ENCODE data around the gene ZBTB32. TPM values are rescaled to one million over a fixed set of nuclear protein-coding genes. Genes with fewer than 3 reads are reported as not detected.

ZBTB32 gene
- total and polyA plus RNA-seq, 2 of the 8 experiments (the other 6 are each of a cell fraction or from before 2014, with no cell fraction given) = 0.11 to 0.50 TPM

GRCh38 chr19:35716801-35717664 is 12.7 kb downstream of the ZBTB32 start:
- Histone ChIP-seq H3K9ac (replicated peaks in 1 of 4; ENCODE audit: extremely low read depth in 1 of 4, low read depth in 3 of 4, low read length in 3 of 4) (peak overlapping the region in 3 of 4 experiments; percentile 43 to 80 (median 80); a peak in 6 of 7 replicates), H3K4ac (replicated peaks; ENCODE audit: insufficient read length, low read depth, low read length) (peak overlapping the region; percentile 89), H3K4me1 (replicated peaks in 1 of 4; ENCODE audit: control insufficient read depth in 3 of 4, insufficient read depth in 4 of 4, low read length in 3 of 4) (peaks cover 0 to 25% (median 17%) of the 10 kb centered on the region in 4 experiments; a peak in 6 of 7 replicates), H3K79me2 (ENCODE audit: control insufficient read depth in 1 of 2, insufficient read depth in 2 of 2, low read length in 2 of 2) (peaks cover 0 to 20% of the 10 kb centered on the region in 2 experiments; a peak in 3 of 4 replicates), H3K23ac (ENCODE audit: insufficient read length) (no peak overlapping the region), H2BK15ac (ENCODE audit: low read length) (peak overlapping the region; percentile 88; the same call in 1 of the 2 replicates), H4K5ac (ENCODE audit: insufficient read length, low read depth, low read length) (peak overlapping the region; percentile 94), H3K18ac (ENCODE audit: extremely low read depth, low read length) (peak overlapping the region; percentile 99), H3K36me3 (ENCODE audit: control insufficient read depth in 2 of 4, insufficient read depth in 4 of 4, low read length in 3 of 4) (peaks cover 0 to 16% (median 5%) of the 10 kb centered on the region in 4 experiments; a peak in 6 of 8 replicates), H2AK5ac (ENCODE audit: low read depth, low read length) (no peak overlapping the region), H2BK12ac (ENCODE audit: low read depth, low read length) (peak overlapping the region; percentile 89; the same call in 1 of the 2 replicates), H3K14ac (ENCODE audit: insufficient read length) (no peak overlapping the region), H4K91ac (replicated peaks; ENCODE audit: insufficient read length, low read length) (peak overlapping the region; percentile 96), H4K20me1 (replicated peaks in 1 of 2; ENCODE audit: control insufficient read depth in 1 of 2, insufficient read depth in 2 of 2, low read length in 2 of 2) (peaks cover 11 to 12% of the 10 kb centered on the region in 2 experiments), H4K8ac (ENCODE audit: extremely low read depth, insufficient read depth, low read length) (peak overlapping the region; percentile 92), H3K9me3 (ENCODE audit: insufficient read depth in 2 of 2, low read depth in 1 of 2, low read length in 1 of 2) (no peaks in the 10 kb centered on the region), H3K4me3 (ENCODE audit: extremely low read depth in 1 of 4, insufficient read depth in 2 of 4, low read depth in 3 of 4, low read length in 4 of 4) (peak overlapping the region; percentile 34 to 88 (median 82)), H3K79me1 (ENCODE audit: low read depth, low read length) (peaks cover 8% of the 10 kb centered on the region), H3K4me2 (ENCODE audit: insufficient read depth in 1 of 2, low read depth in 2 of 2, low read length in 2 of 2) (peak overlapping the region; percentile 84 to 92), H3K27ac (ENCODE audit: low read depth, low read length) (peak overlapping the region; percentile 79), H2BK20ac (ENCODE audit: low read length) (no peak overlapping the region), H3K27me3 (replicated peaks in 1 of 4; ENCODE audit: control insufficient read depth in 3 of 4, extremely low read depth in 1 of 4, insufficient read depth in 3 of 4, low read length in 3 of 4) (no peaks in the 10 kb centered on the region), H3K56ac (replicated peaks; ENCODE audit: insufficient read length, low read depth, low read length) (peak overlapping the region; percentile 97), H2BK5ac (ENCODE audit: low read depth, low read length) (peak overlapping the region; percentile 99), H2AFZ (ENCODE audit: low read length) (peak overlapping the region; percentile 25; the same call in 1 of the 2 replicates), H3K23me2 (ENCODE audit: low read depth, low read length) (peaks cover 13% of the 10 kb centered on the region), H2BK120ac (replicated peaks; ENCODE audit: low read depth, low read length) (peak overlapping the region; percentile 93)
- ChIA-PET CTCF (ENCODE audit: partially characterized antibody) (interaction anchor here (3.3 kb wide), 1 partner anchor 14 kb away, joined by 20 read pairs; the partner anchor contains the start of gene ZBTB32), POLR2A (ENCODE audit: partially characterized antibody) (interaction anchor here (1.4 to 3.1 kb wide), 5 partner anchors 10 to 55 kb away, joined by 3 to 13 read pairs (median 8); no protein-coding TSS in a partner anchor)
- DNase-seq (ENCODE audit: low read depth in 1 of 2, low spot score in 2 of 2) (peak; percentile 92 to 94), FAIRE-seq (peak; percentile 81)
- WGBS, 2 experiments (ENCODE audit: extremely low coverage in 1 of 2, insufficient coverage in 1 of 2, insufficient read length in 1 of 2, insufficient replicate concordance in 2 of 2, low coverage in 1 of 2, low lambda C conversion rate in 2 of 2, missing lambda C conversion rate in 1 of 2) = 1% methylated on average over 64 of the region's 77 CpGs; no CpG with 5 or more reads in 1 of the 2 experiments
- peak; percentile 34 for TF ChIP-seq CTBP2 (IDR thresholded peaks at IDR 0.05; ENCODE audit: borderline replicate concordance, insufficient read depth, insufficient read length, low read length)
- TF ChIP-seq RFX5 (IDR thresholded peaks at IDR 0.05; ENCODE audit: borderline replicate concordance, low read depth, low read length) = peak; percentile 17; the same call in 1 of the 2 replicates
- peak; percentile 22 to 94; a peak in 3 of 4 replicates for TF ChIP-seq HDAC2 (IDR thresholded peaks at IDR 0.05; ENCODE audit: borderline replicate concordance in 1 of 2, low read depth in 2 of 2, low read length in 2 of 2)
- peak; percentile 64 for TF ChIP-seq POLR2AphosphoS5 (IDR thresholded peaks at IDR 0.05; ENCODE audit: low read depth, low read length)
- TF ChIP-seq TAF1 (IDR thresholded peaks at IDR 0.05; ENCODE audit: low read depth, low read length) = peak; percentile 83
- TF ChIP-seq SUZ12 (IDR thresholded peaks at IDR 0.05; ENCODE audit: low read length) = no peak
- peak; percentile 40 for TF ChIP-seq ASH2L (IDR thresholded peaks at IDR 0.05; ENCODE audit: low read length)
